ENCODE measurements around the gene TRAM2.

Gene TRAM2

GRCh38 chr6:52591832-52592231, 15.0 kb upstream of the TRAM2 start:
- DNase-seq = no peak

- DNase-seq = no peak
Observed at GRCh38 chr6:52590152-52590891, 13.5 kb upstream of the TRAM2 start.

GRCh38 chr6:52588710-52589091, 11.8 kb upstream of the TRAM2 start:
- DNase-seq = no peak

GRCh38 chr6:52588087-52588709, 11.3 kb upstream of the TRAM2 start:
- no peak for DNase-seq

GRCh38 chr6:52587001-52587400, 10.1 kb upstream of the TRAM2 start:
- DNase-seq = no peak

GRCh38 chr6:52584203-52584602, 7.3 kb upstream of the TRAM2 start:
- DNase-seq = no peak

GRCh38 chr6:52582996-52583395, 6.1 kb upstream of the TRAM2 start:
- no peak for DNase-seq

- no peak for DNase-seq
Observed at GRCh38 chr6:52582446-52582845, 5.6 kb upstream of the TRAM2 start.

GRCh38 chr6:52580905-52581304, 4.0 kb upstream of the TRAM2 start:
- no peak for DNase-seq

- DNase-seq = no peak
Observed at GRCh38 chr6:52579006-52579660, 2.3 kb upstream of the TRAM2 start.

GRCh38 chr6:52577778-52578463, 1.1 kb upstream of the TRAM2 start:
- DNase-seq = no peak

GRCh38 chr6:52576392-52577021, 353 bp downstream of the TRAM2 start:
- no peak for DNase-seq

- no peak for DNase-seq
Observed at GRCh38 chr6:52576054-52576391, 837 bp downstream of the TRAM2 start.

- no peak for DNase-seq
Observed at GRCh38 chr6:52575502-52575892, 1.4 kb downstream of the TRAM2 start.

- no peak for DNase-seq
Observed at GRCh38 chr6:52574709-52575501, 2.0 kb downstream of the TRAM2 start.

- no peak for DNase-seq
Observed at GRCh38 chr6:52573295-52573694, 3.6 kb downstream of the TRAM2 start.

GRCh38 chr6:52572536-52572935, 4.3 kb downstream of the TRAM2 start:
- DNase-seq = no peak

GRCh38 chr6:52571099-52571755, 5.6 kb downstream of the TRAM2 start:
- DNase-seq = no peak

GRCh38 chr6:52570291-52570700, 6.6 kb downstream of the TRAM2 start:
- DNase-seq = no peak

GRCh38 chr6:52568320-52568719, 8.5 kb downstream of the TRAM2 start:
- no peak for DNase-seq

GRCh38 chr6:52566853-52567279, 10.0 kb downstream of the TRAM2 start:
- DNase-seq = no peak

GRCh38 chr6:52566201-52566600, 10.7 kb downstream of the TRAM2 start:
- no peak for DNase-seq
